ENCODE measurements around the gene DRC7.

The DRC7 gene

DNA sequence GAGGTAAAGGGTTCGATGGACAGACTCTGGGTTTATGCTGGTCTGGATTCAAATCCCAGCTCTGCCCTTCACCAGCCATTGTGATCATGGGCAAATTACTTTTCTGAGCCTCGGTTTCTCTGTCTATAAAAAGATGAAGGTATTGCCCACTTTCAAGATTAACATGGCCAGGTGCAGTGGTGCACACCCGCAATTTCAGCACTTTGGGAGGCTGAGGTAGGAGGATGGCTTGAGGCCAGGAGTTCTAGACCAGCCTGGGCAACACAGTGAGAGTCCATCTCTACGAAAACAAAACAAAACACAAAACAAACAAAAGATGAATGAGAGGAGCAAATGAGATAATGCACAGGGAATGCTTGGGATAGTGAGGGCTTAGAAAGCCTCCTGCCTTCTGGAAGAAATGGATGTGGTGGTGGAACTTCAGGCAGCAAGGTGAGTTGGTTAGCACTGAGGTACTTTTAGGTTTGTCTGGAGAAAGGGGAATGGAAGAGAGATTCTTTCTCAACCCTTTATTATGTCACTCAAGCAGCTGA lies 18.0 kb upstream of the DRC7 start:
- Histone ChIP-seq H3K18ac (ENCODE audit: low read length) (no peak overlapping the region), H3K4ac (ENCODE audit: low read depth, low read length) (no peak overlapping the region), H2BK5ac (ENCODE audit: low read length) (no peak overlapping the region), H3K27me3 (ENCODE audit: insufficient read depth, low read length, poor library complexity) (no peaks in the 10 kb centered on the region), H2BK120ac (ENCODE audit: low read depth, low read length) (no peak overlapping the region), H4K5ac (ENCODE audit: low read length) (no peak overlapping the region), H3K4me1 (ENCODE audit: control insufficient read depth, low read depth, low read length) (peaks cover 8% of the 10 kb centered on the region), H3K9ac (ENCODE audit: low read length) (no peak overlapping the region), H3K27ac (ENCODE audit: low read depth, low read length) (no peak overlapping the region), H3K4me3 (ENCODE audit: low read length) (no peak overlapping the region), H3K79me1 (ENCODE audit: low read length) (no peaks in the 10 kb centered on the region), H4K8ac (ENCODE audit: low read depth, low read length) (no peak overlapping the region), H3K79me2 (ENCODE audit: control insufficient read depth, insufficient read depth, low read length) (no peaks in the 10 kb centered on the region), H3K23ac (ENCODE audit: low read length) (no peak overlapping the region), H3K56ac (ENCODE audit: low read length) (peak overlapping the region; percentile 7), H2AK5ac (ENCODE audit: low read length) (no peak overlapping the region), H3K36me3 (ENCODE audit: control insufficient read depth, insufficient read depth, low read length) (no peaks in the 10 kb centered on the region), H3K4me2 (ENCODE audit: low read length) (no peak overlapping the region), H2BK15ac (replicated peaks; ENCODE audit: low read depth) (no peak overlapping the region)
- no CpG with 5 or more reads among the region's 4 CpGs for WGBS (ENCODE audit: extremely low coverage, insufficient coverage, low lambda C conversion rate)
- DNase-seq: no peak

DNA sequence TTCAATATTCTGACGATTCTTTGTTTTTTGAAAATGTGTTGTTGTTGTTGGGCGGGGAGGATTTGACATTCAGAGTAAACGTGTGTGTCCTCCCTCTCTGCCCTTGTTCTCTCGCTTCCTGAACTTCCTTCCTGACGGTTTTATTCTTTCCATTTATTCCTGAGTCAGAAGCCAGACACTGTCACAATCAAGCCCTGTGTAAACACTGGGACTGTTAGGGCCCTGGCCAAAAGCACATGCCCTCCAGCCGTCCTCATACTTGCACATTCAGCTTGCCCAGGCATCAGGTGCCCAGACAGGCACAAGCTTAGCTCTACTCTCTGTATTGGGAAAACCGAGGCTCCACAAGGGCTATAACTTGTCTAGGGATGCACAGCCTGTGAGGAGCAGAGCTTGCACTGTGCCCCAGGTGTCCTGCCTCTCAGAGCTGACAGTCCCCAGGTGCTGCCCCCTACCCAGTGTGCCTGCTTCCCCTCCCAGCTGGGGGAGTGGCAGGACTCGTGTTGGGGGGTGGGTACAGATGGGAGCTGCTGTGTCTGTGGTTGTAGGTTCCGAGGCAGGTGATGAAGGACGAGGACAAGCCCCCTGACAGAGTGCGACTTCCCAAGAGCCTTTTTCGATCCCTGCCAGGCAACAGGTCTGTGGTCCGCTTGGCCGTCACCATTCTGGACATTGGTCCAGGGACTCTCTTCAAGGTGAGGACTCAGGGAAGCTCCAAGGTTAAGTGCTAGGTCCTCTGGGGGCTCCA lies 16.8 kb upstream of the DRC7 start:
- WGBS (ENCODE audit: extremely low coverage, insufficient coverage, low lambda C conversion rate): 100% methylated on average over 3 of the region's 14 CpGs

DNA sequence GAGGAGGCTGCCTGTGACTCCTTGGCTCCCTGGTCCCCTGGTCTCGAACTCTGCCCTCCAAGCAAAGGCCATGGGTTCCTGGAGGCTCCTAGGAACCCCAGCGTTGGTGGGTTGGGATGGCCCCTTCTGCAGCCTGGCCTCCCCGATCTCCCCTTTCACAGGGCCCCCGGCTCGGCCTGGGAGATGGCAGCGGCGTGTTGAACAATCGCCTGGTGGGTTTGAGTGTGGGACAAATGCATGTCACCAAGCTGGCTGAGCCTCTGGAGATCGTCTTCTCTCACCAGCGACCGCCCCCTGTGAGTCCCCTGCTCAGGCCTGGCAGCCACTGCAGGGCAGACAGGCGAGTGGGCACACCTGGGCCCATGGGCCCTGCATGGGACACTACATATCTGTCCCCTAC lies 15.6 kb upstream of the DRC7 start:
- Histone ChIP-seq H3K36me3 (ENCODE audit: control insufficient read depth, insufficient read depth, low read length) (no peaks in the 10 kb centered on the region), H4K8ac (ENCODE audit: low read depth, low read length) (no peak overlapping the region), H3K4me1 (ENCODE audit: control insufficient read depth, low read depth, low read length) (peaks cover 8% of the 10 kb centered on the region), H3K27ac (ENCODE audit: low read depth, low read length) (no peak overlapping the region), H3K4me3 (ENCODE audit: low read length) (no peak overlapping the region), H4K5ac (ENCODE audit: low read length) (no peak overlapping the region), H3K56ac (ENCODE audit: low read length) (no peak overlapping the region), H2BK120ac (ENCODE audit: low read depth, low read length) (no peak overlapping the region), H2AK5ac (ENCODE audit: low read length) (no peak overlapping the region), H2BK15ac (replicated peaks; ENCODE audit: low read depth) (no peak overlapping the region), H3K18ac (ENCODE audit: low read length) (no peak overlapping the region), H3K79me1 (ENCODE audit: low read length) (no peaks in the 10 kb centered on the region), H3K23ac (ENCODE audit: low read length) (no peak overlapping the region), H3K4ac (ENCODE audit: low read depth, low read length) (no peak overlapping the region), H3K79me2 (ENCODE audit: control insufficient read depth, insufficient read depth, low read length) (no peaks in the 10 kb centered on the region), H3K4me2 (ENCODE audit: low read length) (no peak overlapping the region), H3K9ac (ENCODE audit: low read length) (no peak overlapping the region), H3K27me3 (ENCODE audit: insufficient read depth, low read length, poor library complexity) (no peaks in the 10 kb centered on the region), H2BK5ac (ENCODE audit: low read length) (no peak overlapping the region)
- no CpG with 5 or more reads among the region's 12 CpGs for WGBS (ENCODE audit: extremely low coverage, insufficient coverage, low lambda C conversion rate)
- no peak for DNase-seq

More for the DNA sequence above, 16.8 kb upstream of the DRC7 start:
- no peak overlapping the region for H2BK5ac ChIP-seq (ENCODE audit: low read length)
- no peak overlapping the region for H3K9ac ChIP-seq (ENCODE audit: low read length)
- H3K36me3 ChIP-seq (ENCODE audit: control insufficient read depth, insufficient read depth, low read length): no peaks in the 10 kb centered on the region
- no peak overlapping the region for H2BK15ac ChIP-seq (replicated peaks; ENCODE audit: low read depth)
- H3K18ac ChIP-seq (ENCODE audit: low read length): no peak overlapping the region
- no peak overlapping the region for H3K4me2 ChIP-seq (ENCODE audit: low read length)
- no peak overlapping the region for H4K5ac ChIP-seq (ENCODE audit: low read length)
- H3K4ac ChIP-seq (ENCODE audit: low read depth, low read length): no peak overlapping the region
- no peaks in the 10 kb centered on the region for H3K79me1 ChIP-seq (ENCODE audit: low read length)
- no peak overlapping the region for H4K8ac ChIP-seq (ENCODE audit: low read depth, low read length)
- H3K4me1 ChIP-seq (ENCODE audit: control insufficient read depth, low read depth, low read length): peaks cover 8% of the 10 kb centered on the region
- H3K4me3 ChIP-seq (ENCODE audit: low read length): no peak overlapping the region
- no peak for DNase-seq
- H3K56ac ChIP-seq (ENCODE audit: low read length): no peak overlapping the region
- no peak overlapping the region for H2BK120ac ChIP-seq (ENCODE audit: low read depth, low read length)
- no peak overlapping the region for H3K23ac ChIP-seq (ENCODE audit: low read length)
- no peak overlapping the region for H2AK5ac ChIP-seq (ENCODE audit: low read length)
- H3K27me3 ChIP-seq (ENCODE audit: insufficient read depth, low read length, poor library complexity): no peaks in the 10 kb centered on the region
- no peak overlapping the region for H3K27ac ChIP-seq (ENCODE audit: low read depth, low read length)
- no peaks in the 10 kb centered on the region for H3K79me2 ChIP-seq (ENCODE audit: control insufficient read depth, insufficient read depth, low read length)

DNA sequence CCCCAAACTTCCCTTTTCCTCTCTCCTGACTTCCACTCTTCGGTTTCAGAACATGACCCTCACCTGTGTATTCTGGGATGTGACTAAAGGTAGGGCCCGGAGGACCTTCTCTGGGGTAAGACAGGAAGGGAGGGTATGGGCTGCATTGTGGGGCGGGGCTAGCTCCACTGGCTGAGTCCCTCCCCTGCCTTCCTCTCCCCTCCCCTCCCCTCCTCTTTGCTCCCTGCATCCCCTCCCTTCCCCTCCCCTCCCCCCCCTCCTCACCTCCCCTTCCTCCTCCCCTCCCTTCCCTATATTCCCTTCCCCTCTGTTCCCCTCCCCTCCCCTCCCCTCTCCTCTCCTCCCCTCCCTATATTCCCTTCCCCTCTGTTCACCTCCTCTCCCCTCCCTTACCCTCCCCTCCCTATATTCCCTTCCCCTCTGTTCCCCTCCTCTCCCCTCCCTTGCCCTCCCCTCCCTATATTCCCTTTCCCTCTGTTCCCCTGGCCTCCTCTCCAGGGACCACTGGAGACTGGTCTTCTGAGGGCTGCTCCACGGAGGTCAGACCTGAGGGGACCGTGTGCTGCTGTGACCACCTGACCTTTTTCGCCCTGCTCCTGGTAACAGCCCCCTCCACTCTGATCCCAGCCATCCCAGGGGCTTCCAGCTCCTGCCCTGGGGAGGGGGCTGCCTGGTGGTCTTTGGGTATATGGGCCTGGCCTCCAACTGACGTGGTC lies 14.7 kb upstream of the DRC7 start:
- Histone ChIP-seq H3K4me3 (ENCODE audit: low read length) (no peak overlapping the region), H3K27ac (ENCODE audit: low read depth, low read length) (no peak overlapping the region), H3K23ac (ENCODE audit: low read length) (no peak overlapping the region), H3K79me1 (ENCODE audit: low read length) (no peaks in the 10 kb centered on the region), H2AK5ac (ENCODE audit: low read length) (no peak overlapping the region), H4K8ac (ENCODE audit: low read depth, low read length) (no peak overlapping the region), H3K27me3 (ENCODE audit: insufficient read depth, low read length, poor library complexity) (no peaks in the 10 kb centered on the region), H4K5ac (ENCODE audit: low read length) (no peak overlapping the region), H3K4me2 (ENCODE audit: low read length) (no peak overlapping the region), H2BK15ac (replicated peaks; ENCODE audit: low read depth) (no peak overlapping the region), H2BK5ac (ENCODE audit: low read length) (no peak overlapping the region), H3K79me2 (ENCODE audit: control insufficient read depth, insufficient read depth, low read length) (no peaks in the 10 kb centered on the region), H3K56ac (ENCODE audit: low read length) (peak overlapping the region; percentile 15), H3K4ac (ENCODE audit: low read depth, low read length) (no peak overlapping the region), H3K9ac (ENCODE audit: low read length) (no peak overlapping the region), H3K36me3 (ENCODE audit: control insufficient read depth, insufficient read depth, low read length) (no peaks in the 10 kb centered on the region), H3K4me1 (ENCODE audit: control insufficient read depth, low read depth, low read length) (peaks cover 8% of the 10 kb centered on the region), H3K18ac (ENCODE audit: low read length) (no peak overlapping the region), H2BK120ac (ENCODE audit: low read depth, low read length) (no peak overlapping the region)
- no CpG with 5 or more reads among the region's 7 CpGs for WGBS (ENCODE audit: extremely low coverage, insufficient coverage, low lambda C conversion rate)
- peak; percentile 39 for DNase-seq

DNA sequence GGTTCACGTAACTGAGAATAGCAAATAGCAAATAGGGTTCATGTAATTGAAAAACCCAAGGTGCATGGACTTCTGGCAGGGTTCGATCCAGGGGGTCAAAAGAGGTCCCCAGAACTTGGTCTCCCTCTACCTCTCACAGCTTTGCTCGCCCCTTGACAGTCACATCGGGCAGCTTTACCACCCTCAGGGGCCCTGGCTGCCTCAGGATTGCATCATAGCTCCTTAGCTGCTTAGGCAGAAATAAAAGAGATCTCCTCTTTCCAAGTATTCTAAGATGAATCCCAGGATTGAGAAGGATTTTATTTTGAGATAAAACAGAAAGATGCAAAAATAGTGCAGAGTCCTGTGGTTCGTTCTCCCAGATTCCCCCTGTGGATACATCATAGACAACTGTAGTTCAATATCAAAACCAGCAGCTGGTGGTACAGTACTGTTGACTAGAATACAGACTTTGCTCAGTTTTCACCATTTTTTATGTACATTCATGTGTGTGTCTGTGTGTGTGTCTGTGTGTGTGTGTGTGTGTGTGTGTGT lies 13.7 kb upstream of the DRC7 start:
- no peak overlapping the region for H2BK120ac ChIP-seq (ENCODE audit: low read depth, low read length)
- no peak overlapping the region for H3K23ac ChIP-seq (ENCODE audit: low read length)
- DNase-seq: no peak
- no peak overlapping the region for H3K4ac ChIP-seq (ENCODE audit: low read depth, low read length)
- no peak overlapping the region for H3K56ac ChIP-seq (ENCODE audit: low read length)
- H3K27me3 ChIP-seq (ENCODE audit: insufficient read depth, low read length, poor library complexity): no peaks in the 10 kb centered on the region
- no peak overlapping the region for H3K4me3 ChIP-seq (ENCODE audit: low read length)
- H3K79me1 ChIP-seq (ENCODE audit: low read length): no peaks in the 10 kb centered on the region
- H3K36me3 ChIP-seq (ENCODE audit: control insufficient read depth, insufficient read depth, low read length): no peaks in the 10 kb centered on the region
- H3K18ac ChIP-seq (ENCODE audit: low read length): no peak overlapping the region
- no peak overlapping the region for H4K8ac ChIP-seq (ENCODE audit: low read depth, low read length)
- H2BK5ac ChIP-seq (ENCODE audit: low read length): no peak overlapping the region
- no peak overlapping the region for H3K27ac ChIP-seq (ENCODE audit: low read depth, low read length)
- no peak overlapping the region for H2BK15ac ChIP-seq (replicated peaks; ENCODE audit: low read depth)
- no peak overlapping the region for H3K4me2 ChIP-seq (ENCODE audit: low read length)
- no peak overlapping the region for H3K9ac ChIP-seq (ENCODE audit: low read length)
- H3K4me1 ChIP-seq (ENCODE audit: control insufficient read depth, low read depth, low read length): peaks cover 8% of the 10 kb centered on the region
- H4K5ac ChIP-seq (ENCODE audit: low read length): no peak overlapping the region
- no peak overlapping the region for H2AK5ac ChIP-seq (ENCODE audit: low read length)
- WGBS (ENCODE audit: extremely low coverage, insufficient coverage, low lambda C conversion rate): no CpG with 5 or more reads among the region's 5 CpGs
- H3K79me2 ChIP-seq (ENCODE audit: control insufficient read depth, insufficient read depth, low read length): no peaks in the 10 kb centered on the region
